SK-N-DZ (cell line): ENCODE results near the gene TAF15.

ENCODE experiments used
- DNase-seq: peaks from one replicate; pipeline ENCODE4 v3.0.0-alpha.2; 2015; ENCODE audit warnings: low spot score

Gene TAF15

DNA sequence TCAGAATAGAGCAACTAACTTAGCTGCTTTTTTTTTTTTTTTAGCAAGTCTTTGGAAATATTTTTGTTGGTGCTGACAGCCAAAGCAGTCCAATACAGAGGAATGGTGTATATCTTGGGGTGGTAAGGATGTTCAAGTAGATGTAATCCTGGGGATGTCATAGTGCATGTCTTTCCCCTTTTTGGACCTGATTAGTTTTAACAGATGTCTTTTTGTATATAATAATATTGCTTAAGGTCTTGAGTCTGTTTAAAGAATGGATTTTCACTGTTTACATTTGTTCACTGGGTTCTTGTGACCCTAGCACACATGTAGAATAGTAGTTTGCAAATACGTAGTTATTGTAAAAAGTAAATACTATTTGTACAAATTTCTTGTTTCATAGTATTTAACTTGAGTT lies 7.9 kb downstream of the TAF15 start:
- DNase-seq: no peak

DNA sequence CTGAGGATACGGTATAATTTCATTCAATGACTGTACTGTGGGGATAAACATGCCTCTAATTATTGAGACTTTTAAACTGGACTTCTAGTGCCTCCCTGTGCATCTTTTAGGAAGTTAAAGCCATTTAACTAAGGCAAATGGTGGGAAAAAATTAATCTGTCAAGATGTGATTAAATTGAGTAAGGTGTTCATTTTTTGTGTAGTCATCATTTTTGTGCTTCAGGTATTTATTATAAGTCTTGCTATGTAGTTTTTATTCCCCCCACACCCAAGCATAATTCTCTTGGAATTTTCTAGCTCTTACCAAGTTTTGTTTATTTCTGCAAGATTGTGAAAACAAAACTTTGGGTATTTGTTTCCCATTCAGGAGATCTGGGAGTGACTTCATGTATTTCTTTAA lies 10.2 kb downstream of the TAF15 start:
- DNase-seq: no peak

DNA sequence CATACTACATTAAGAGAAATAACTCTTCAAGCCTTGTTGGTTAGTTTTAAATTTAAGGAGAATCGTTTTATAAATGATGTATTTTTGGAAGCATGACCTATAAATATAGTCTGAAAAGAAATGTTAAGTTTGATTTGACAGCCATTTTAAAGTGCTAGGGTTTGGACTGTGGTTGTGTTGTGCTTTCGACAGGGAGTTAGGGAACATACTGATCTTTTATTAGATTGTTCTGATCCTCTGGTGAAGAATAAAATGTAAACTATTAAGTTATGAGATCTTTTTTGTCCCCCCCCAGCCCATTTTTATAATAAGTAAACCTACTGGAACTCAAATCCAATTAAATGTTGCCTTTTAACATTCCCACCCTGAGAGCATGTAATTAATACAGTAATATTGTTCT lies 12.0 kb downstream of the TAF15 start:
- DNase-seq: no peak

DNA sequence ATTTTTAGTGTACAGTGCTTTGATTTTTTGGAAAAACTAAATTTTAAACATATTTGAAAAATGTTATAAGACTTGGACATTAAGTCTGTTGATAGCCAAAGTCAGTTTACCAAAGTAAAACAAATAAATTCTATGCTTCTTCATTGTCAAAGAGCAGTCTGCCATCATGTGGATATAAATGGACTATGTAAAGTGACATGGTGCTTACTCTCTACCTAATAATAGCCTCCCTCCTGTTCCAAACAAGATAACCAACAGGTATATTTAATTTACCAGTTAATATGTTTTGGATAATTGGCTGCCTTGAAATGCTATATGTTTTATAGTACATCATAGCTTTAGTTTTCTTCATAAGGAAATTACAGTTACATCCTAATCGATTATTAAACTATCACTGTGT lies 15.9 kb downstream of the TAF15 start:
- DNase-seq: no peak

DNA sequence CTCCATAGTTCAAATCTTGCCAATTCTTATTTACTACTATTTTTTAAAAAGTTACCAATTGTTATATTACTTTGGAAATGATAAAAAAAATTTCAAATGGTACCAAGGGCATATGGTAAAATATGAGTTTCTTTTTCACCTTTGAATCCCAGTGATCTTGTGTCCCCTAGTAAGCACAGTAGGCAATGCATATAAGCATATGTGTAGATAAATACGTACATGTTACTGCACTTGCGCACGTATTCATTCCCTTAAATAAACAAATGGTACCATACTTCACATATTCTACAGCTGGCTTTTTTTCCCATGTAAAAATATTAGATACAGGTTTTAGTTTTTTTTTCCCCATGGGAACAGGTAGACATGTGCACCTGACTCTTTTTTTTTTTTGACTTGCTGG lies 31.8 kb downstream of the TAF15 start:
- no peak for DNase-seq

DNA sequence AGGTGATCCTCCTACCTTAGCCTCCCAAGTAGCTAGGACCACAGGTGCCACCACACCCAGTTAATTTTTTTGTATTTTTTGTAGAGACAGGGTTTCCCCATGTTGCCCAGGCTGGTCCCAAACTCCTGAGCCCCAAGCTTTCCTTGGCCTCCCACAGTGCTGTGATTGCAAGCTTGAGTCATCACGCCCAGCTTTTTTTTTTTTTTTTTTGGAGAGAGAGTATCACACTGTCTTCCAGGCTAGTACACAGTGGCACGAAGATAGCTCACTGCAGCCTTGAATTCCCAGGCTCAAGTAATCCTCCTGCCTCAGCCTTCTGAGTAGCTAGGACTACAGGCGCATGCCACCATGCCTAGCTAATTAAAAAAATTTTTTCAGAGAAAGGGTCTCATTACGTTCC lies 32.2 kb downstream of the TAF15 start:
- no peak for DNase-seq

DNA sequence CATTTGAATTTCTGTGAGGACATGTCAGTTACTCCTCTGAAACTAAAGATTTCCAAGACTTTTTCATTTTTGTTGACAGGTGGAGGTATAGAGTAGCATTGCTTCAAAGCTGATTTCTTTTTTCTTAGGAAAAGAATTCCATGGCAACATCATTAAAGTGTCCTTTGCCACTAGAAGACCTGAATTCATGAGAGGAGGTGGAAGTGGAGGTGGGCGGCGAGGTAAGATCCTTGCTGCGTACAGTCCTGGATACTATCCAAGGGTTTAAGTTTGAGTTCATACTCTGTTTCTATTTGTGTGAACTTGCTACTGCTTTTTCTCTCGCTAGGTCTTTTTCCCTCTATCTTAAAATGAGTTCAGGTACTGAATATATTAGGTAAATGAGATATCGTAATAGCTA lies 33.0 kb downstream of the TAF15 start:
- DNase-seq: no peak

DNA sequence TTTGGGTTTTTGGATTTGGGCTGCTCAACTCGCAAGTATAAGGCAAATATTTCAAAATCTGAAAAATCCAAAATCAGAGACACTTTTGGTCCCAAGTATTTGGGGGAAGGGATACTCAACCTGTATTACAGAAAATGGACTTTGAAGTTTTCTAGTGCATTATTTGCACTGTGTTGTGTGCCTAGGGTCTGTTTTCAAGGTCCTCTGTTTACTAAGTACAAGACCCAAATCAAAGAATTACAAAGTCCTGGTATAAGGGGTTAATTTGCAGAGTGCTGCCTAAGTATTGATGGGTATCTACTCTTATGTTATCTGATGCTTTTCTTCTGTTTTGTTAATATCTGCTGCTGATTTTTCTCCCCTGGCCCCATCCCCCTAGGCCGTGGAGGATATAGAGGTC lies 34.4 kb downstream of the TAF15 start:
- no peak for DNase-seq

DNA sequence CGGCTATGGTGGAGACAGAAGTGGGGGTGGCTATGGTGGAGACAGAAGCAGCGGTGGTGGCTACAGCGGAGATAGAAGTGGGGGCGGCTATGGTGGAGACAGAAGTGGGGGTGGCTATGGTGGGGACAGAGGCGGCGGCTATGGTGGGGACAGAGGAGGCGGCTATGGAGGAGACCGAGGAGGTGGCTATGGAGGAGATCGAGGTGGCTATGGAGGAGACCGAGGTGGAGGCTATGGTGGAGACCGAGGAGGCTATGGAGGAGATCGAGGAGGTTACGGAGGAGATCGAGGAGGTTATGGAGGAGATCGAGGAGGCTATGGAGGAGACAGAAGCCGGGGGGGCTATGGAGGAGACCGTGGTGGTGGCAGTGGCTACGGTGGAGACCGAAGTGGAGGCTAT lies 35.3 kb downstream of the TAF15 start:
- no peak for DNase-seq

DNA sequence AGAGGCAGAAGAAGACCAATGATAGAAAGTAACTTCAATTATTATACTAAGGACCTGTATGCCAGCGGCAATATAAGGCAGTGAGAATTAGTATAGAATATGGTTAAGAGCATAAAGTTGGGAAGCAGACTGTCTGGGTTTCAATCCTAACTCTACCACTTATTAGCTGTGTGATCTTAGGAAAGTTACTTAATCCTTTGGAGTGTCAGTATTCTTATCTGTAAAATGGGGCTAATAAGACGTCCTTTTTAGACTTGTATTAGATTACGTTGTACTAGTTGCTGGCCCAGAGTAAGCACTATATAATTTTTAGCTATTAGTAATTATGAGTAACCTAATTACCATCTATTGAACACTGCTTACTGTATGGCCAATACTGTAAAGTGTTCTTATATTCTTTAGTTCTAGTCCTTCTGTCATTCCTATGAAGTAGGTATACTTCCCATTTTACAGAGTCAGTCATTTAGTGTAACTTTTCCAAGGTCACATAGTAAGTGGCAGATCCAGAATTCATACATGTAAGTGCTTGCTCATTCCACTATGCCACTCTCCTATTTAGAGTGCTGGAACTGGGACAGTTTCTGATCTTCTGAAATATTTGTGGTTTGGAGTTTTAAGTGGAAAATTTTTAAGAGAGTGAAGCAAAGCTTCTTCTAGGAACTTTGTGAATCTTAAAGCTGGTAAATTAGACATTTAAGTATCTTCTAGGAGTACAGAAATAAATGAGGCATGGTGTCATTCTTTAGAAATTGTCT lies 36.9 kb downstream of the TAF15 start:
- DNase-seq: no peak

DNA sequence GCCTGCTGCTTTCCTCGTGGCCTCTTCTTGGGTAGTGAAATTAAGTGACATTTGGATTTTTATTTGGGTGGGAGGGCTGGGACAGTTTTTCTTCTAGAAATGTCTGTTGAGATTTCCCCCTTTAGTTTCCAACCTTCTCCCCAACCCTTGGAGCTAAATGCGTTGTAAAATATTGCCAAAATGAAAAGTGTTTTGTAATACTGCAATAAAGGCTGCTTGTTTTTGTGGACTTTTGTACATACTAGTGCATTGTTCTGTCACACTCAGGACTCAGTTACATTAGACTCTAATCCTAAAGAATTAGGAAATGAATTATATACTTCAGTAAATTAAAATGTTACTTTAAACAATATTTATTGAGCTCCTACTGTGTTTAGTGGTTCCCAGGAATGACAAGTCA lies 37.7 kb downstream of the TAF15 start:
- DNase-seq: no peak

DNA sequence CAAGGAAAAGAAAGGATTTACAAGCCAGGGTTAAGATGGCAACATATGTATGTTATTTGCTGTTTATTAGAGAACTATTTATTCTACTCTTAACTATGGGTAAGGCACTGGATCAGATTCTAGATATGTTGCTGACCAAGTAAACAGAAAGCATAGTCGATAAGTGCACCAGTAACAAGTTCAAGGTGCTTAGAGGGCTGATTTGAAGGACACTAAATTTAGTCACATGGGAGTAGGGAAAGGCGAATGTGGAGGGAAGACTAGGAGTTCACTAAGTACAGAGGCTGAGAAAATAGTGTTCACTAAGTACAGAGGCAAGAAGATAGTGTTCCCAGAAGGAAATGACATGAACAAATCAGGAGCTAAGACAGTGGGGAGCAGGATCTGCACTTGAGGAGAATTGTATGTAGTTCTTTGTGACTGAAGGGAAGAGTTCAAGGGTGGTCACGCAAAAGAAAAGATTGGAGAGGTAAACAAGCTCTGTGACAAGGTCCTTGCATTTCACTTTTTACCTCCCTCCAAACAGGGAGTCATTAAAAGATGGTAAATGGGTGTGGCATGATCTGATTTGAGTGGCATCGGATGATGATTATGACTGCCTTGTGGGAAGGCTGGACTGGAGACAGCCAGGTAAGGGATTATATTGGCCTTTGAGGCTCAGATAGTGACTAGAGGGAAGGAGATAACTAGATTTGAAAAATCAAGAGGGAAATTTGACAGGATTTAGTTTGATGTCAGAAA lies 38.5 kb downstream of the TAF15 start:
- DNase-seq: no peak

DNA sequence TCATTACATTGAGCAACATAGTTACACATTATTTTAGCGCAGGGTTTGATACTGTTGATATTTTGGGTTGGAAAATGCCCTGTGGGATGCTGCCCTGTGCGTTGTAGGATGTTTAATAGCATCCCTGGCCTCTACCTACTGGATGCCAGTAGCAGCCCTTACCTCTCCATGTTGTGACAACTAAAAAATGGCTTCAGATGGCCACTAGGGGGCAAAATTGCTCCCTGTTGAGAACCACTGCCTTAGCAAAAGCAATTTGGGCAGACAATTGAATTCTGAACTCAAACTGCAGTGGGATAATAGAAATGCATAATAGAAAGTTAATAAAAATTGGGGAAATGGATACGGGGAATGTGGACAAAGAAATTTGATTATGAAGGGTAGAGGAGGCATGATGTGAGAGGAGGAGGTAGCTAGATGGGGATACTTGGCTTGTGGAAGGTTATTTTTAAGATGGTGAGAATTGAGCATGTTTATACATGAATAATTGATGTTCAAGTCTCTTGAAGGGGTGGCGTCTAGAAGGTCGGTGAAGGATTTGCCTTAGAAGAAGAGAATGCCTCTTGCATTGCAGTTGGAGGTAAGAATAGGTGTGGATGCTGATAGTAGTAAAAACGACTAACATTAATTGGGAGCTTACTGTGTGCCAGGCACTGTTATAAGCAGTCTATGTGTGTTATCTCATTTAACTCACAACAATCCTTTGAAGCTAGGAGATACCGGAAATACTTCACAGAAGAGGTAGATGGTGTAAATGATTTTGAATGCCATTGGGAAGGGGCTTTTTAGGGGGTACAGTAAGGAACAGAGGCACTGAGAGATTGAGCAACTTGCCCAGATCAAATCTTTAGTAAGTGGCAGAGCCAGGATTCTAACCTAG lies 40.4 kb downstream of the TAF15 start:
- DNase-seq: peak; percentile 68

DNA sequence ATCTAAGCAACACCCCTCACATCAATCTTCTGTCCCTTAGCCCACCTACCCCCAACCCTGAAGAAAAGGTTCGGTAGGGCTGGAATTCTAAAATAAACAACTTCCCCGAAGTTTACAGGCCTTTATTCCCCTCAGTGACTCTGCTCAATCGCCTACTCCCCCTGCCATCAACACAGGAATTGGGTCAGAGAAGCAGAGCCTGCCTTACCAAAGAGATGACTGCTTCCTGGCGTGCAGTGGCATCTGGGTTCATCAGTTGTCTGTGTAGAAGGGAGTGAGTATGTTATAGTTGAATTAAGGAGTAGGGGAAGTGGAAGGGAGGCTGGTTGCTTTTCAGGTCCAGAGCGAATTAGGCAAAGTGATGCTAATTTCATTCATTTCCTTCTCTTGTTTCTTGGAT lies 46.7 kb downstream of the TAF15 start:
- DNase-seq: no peak

DNA sequence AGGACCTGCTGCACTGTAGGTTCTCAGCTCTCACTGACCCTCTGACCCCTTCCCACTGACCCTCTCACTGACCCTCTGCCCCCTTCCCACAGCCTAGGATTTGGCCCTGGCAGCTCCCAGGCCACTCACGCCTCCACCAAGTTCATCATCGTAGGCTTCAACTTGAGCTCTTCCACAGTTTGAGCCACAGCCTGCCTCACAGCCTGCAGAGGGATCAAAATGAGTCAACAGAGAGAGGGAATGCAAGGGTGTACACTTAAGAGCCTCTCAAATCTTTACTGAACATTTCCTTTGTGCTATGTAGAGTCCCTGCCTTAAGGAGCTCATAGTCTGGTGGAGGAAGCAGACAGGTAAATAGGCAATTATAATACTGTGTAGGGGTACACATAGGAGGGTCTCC lies 47.3 kb downstream of the TAF15 start:
- no peak for DNase-seq

DNA sequence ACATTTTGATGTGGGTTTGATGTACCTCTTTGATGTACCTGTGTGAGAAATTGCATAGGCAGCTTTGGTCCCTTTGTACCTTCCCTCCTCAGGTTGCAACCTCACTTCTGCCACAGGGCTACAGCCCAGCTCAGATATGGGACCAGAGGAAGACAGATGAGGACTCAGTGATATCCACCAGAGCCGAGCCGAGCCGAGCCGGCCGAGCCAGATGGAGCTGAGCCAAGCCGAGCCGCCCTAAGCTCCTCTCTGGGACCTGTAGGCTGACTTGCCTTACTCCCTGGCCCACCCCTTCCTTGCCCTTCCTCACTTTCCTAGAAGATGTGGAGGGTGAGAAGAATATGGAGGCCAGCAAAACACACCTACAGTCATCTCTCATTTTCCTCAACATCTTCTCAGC lies 55.6 kb downstream of the TAF15 start:
- DNase-seq: no peak

DNA sequence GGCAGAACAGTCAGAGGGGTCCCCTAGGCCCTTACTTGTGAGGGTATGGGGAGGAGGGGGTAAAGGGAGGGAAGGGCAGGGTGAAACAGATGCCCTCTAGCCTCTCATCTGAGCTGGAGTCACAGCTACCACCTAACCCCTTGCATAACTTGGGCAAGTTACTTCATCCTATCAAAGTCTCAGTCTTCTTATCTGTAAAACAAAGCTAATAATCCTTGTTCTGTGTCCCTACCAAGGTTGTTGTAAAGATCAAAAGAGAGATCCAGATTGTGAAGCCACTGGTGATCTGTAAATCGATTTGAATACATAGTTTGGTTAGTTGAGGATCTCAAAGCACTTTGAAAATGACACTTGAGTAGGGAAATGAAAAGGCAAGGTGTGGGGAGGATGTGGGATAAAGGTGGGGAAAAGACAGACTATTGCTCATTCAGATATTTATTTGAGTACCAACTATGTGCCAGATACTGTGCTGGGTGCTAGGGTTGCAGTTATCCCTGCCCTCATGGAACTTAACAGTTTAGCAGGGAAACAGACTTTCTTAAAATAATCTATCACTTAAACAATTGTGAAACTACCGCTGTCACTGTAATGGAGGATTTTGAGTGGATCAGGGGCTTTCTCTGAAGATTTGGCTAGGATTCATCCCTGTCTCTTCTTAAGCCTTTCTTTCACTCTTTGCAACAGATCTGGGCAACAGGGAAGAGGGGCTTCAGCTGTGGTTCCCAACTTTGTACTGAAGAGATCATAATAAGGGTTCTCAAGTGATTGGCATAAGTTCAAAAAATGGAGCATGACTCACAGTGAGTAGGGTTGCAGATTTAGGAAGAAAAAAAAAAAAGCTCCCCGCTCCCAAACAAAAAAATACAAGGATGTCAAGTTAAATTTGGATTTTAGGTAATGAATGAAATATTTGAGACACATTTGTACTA lies 56.4 kb downstream of the TAF15 start:
- DNase-seq: no peak

DNA sequence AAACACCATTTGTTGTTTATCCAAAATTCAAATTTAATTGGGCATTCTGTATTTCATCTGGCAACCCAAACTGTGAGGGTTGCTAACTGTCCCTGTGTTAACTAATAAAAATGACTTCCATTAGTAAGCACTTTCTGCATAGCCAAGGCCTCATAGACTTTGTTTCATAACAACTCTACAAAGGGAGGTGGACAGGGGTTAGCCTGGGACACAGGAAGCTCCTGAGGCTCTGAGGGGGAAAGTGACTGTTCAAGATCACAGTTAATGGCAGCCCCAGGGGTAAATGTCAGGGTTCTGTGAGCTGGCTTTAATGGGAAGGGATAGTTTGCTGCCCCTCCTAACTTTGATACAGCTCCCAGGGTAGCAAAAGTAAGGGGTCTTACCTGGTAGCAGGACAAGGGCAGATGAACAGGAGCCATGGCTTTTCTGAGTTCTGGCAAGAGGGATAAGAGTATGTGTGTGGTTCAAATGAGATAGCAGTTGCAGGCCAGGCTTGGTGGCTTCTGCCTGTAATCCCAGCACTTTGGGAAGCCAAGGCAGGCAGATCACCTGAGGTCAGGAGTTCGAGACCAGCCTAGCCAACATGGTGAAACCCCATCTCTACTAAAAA lies 57.2 kb downstream of the TAF15 start:
- DNase-seq: no peak

DNA sequence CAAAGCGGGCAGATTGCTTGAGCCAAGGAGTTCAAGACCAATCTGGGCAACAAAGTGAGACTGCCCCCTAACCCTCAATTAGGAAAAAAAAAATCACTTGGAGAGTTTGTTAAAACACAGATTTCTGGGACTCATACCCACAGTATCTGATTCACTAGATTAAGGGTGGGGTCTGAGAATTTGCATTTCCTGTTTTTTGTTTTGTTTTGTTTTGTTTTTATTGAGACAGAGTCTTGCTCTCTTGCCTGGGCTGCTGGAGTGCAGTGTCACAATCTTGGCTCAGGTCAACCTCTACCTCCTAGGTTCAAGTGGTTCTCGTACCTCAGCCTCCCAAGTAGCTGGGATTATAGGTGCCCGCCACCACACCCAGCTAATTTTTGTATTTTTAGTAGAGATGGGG lies 58.3 kb downstream of the TAF15 start:
- no peak for DNase-seq

DNA sequence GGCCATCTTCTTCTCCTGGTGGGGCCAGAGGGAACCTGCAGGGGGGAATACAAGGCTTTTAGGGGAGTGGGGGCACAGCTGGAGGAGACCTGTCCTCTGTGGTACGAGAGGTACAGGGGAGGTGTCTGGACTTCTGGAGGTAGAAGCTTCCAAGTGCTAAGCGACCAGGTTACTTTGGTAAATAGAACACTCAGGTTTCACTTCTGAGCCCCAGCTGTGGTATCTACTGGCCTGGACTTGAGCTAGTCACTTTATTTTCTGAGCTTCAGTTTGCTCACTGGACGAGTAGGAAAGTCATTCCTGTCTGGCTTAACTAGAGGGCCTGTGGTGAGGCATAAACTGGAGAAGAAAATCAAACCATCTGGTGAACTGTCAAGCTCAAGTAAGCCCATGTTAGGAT lies 59.5 kb downstream of the TAF15 start, which contains the start of gene HEATR9:
Gene HEATR9, minus strand, starts transcription at position 155 of the 400 bp plus-strand sequence. Its CDS starts 149 bp downstream, at position 6.
- DNase-seq: no peak
